ENCODE measurements around the gene RTP3.
"Not testable (repeated sequence)": the region's sequence is repeated elsewhere in the genome, so short reads cannot be mapped to it uniquely, and the experiment has no call there.

The RTP3 gene

GRCh38 chr3:46544771-46545503 is 47.2 kb downstream of the RTP3 start:
- in situ Hi-C loops (cut with MboI; ENCODE audit: low sequenced_read_pairs), result no loop called here

GRCh38 chr3:46545818-46546630 is 48.2 kb downstream of the RTP3 start:
- in situ Hi-C loops (cut with MboI; ENCODE audit: low sequenced_read_pairs), result no loop called here

GRCh38 chr3:46546896-46547440 is 49.2 kb downstream of the RTP3 start:
- in situ Hi-C loops (cut with MboI; ENCODE audit: low sequenced_read_pairs), result no loop called here

GRCh38 chr3:46548611-46549010 is 50.8 kb downstream of the RTP3 start:
- in situ Hi-C loops (cut with MboI; ENCODE audit: low sequenced_read_pairs), result not testable (repeated sequence)

GRCh38 chr3:46549408-46549904 is 51.7 kb downstream of the RTP3 start:
- in situ Hi-C loops (cut with MboI; ENCODE audit: low sequenced_read_pairs), result no loop called here

GRCh38 chr3:46549989-46550388 is 52.2 kb downstream of the RTP3 start:
- in situ Hi-C loops (cut with MboI; ENCODE audit: low sequenced_read_pairs), result no loop called here
